Measurements from ENCODE around the gene COL10A1.

The COL10A1 gene

GRCh38 chr6:116083052-116083451, 42.9 kb downstream of the COL10A1 start:
- DNase-seq (ENCODE audit: low spot score) = no peak

GRCh38 chr6:116078945-116079344, 47.0 kb downstream of the COL10A1 start:
- DNase-seq (ENCODE audit: low spot score) = no peak

- DNase-seq (ENCODE audit: low spot score) = no peak
Measured at GRCh38 chr6:116078522-116078921, 47.4 kb downstream of the COL10A1 start.

GRCh38 chr6:116074732-116075390, 51.1 kb downstream of the COL10A1 start:
- DNase-seq (ENCODE audit: low spot score) = no peak

- DNase-seq (ENCODE audit: low spot score) = no peak
Measured at GRCh38 chr6:116073765-116074440, 52.0 kb downstream of the COL10A1 start.

- DNase-seq (ENCODE audit: low spot score) = no peak
Measured at GRCh38 chr6:116072368-116072767, 53.6 kb downstream of the COL10A1 start.

GRCh38 chr6:116070616-116071389, 55.1 kb downstream of the COL10A1 start:
- no peak for DNase-seq (ENCODE audit: low spot score)

GRCh38 chr6:116070101-116070500, 55.8 kb downstream of the COL10A1 start:
- DNase-seq (ENCODE audit: low spot score) = no peak

Data from ecto neural progenitor cell (in vitro differentiated cells).